Coronary artery (tissue), 2 donors: Measurements from ENCODE around the gene PKM.

ENCODE experiments used
- DNase-seq: peaks from one replicate; pipeline ENCODE4 v3.0.0-alpha.2; 2017; ENCODE audit warnings: low spot score
- H3K27ac ChIP-seq, 2 donors: fragments of 200-600 bp; sonication (generic); one replicate each; pipeline ENCODE4 v1.5.1; 2016 to 2019
- H3K4me3 ChIP-seq: fragments of 200-600 bp; sonication (generic); 2 replicates; pipeline ENCODE4 v1.5.1; 2016; ENCODE audit warnings: mild to moderate bottlenecking, moderate library complexity
- TF ChIP-seq, protein P1 (sequence below): fragments of 200-600 bp; sonication (generic); IDR thresholded peaks from one replicate; pipeline ENCODE4 v1.5.1; 2019; ENCODE audit warnings: antibody characterized with exemption

The PKM gene

DNA sequence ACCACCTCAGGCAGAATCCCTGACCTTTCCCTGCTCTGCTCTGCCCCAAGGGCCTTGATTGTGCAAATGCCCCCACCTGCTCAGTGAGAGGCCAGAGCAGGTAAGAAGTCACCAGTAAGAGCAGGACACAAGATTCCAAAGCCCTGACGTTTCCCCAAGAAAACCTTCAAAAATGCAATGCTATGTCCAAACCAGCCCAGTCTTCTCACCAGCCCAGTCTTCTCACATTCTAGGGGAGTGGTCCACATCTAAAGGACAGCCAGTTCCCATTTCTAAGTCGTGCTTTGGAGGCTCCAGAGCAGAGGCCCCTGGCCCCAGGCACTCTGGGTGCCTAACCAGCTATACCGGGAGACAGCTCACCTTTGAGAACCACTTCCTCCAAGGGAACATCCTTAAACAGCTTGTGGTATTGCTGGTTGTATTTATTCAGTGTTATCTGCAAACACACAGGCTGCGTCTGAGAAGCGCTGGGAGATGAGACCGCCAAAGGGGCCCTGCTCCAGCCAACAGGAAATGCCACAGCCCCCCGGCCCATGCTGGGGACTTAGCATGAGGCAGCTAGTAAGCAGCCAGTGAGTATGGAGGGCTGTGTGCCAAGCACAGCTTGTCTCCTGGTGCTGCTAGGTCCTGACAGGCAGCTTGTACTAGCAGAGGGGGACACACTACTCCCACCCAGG, 62.7 kb downstream of the PKM start:
- TF ChIP-seq, protein P1, sequence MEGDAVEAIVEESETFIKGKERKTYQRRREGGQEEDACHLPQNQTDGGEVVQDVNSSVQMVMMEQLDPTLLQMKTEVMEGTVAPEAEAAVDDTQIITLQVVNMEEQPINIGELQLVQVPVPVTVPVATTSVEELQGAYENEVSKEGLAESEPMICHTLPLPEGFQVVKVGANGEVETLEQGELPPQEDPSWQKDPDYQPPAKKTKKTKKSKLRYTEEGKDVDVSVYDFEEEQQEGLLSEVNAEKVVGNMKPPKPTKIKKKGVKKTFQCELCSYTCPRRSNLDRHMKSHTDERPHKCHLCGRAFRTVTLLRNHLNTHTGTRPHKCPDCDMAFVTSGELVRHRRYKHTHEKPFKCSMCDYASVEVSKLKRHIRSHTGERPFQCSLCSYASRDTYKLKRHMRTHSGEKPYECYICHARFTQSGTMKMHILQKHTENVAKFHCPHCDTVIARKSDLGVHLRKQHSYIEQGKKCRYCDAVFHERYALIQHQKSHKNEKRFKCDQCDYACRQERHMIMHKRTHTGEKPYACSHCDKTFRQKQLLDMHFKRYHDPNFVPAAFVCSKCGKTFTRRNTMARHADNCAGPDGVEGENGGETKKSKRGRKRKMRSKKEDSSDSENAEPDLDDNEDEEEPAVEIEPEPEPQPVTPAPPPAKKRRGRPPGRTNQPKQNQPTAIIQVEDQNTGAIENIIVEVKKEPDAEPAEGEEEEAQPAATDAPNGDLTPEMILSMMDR = no peak
- H3K27ac ChIP-seq = no peak overlapping the region
- no peak for DNase-seq
- H3K4me3 ChIP-seq = no peak overlapping the region

GRCh38 chr15:72167445-72167844, 63.5 kb downstream of the PKM start:
- Histone ChIP-seq H3K4me3 (no peak overlapping the region), H3K27ac (no peak overlapping the region)
- DNase-seq = no peak
- TF ChIP-seq, protein P1 = no peak

- no peak for DNase-seq
- TF ChIP-seq, protein P1 = no peak
- no peak overlapping the region for H3K4me3 ChIP-seq
- H3K27ac ChIP-seq = no peak overlapping the region
These were observed 64.1 kb downstream of the PKM start for GRCh38 chr15:72166716-72167417.

- no peak overlapping the region for H3K27ac ChIP-seq
- no peak for DNase-seq
These were observed 67.3 kb downstream of the PKM start for GRCh38 chr15:72163719-72164118.

GRCh38 chr15:72162569-72162968, 68.4 kb downstream of the PKM start:
- no peak overlapping the region for H3K27ac ChIP-seq
- no peak overlapping the region for H3K4me3 ChIP-seq
- DNase-seq = no peak

More at GRCh38 chr15:72163719-72164118, 67.3 kb downstream of the PKM start:
- TF ChIP-seq, protein P1 = no peak
- no peak overlapping the region for H3K4me3 ChIP-seq

GRCh38 chr15:72161361-72162132, 69.4 kb downstream of the PKM start:
- TF ChIP-seq, protein P1 = no peak
- no peak for DNase-seq
- H3K4me3 ChIP-seq = no peak overlapping the region
- no peak overlapping the region for H3K27ac ChIP-seq

More at GRCh38 chr15:72162569-72162968, 68.4 kb downstream of the PKM start:
- TF ChIP-seq, protein P1 = no peak
